GM18907 (cell line): Measurements from ENCODE around the gene VWA8.
"Not testable (repeated sequence)": the region's sequence is repeated elsewhere in the genome, so short reads cannot be mapped to it uniquely, and the experiment has no call there.

Source experiments
- ATAC-seq: cut with Tn5 transposase; IDR thresholded peaks from one replicate; pipeline ENCODE4 v1.9.1; 2021; ENCODE audit warnings: mild to moderate bottlenecking, moderate library complexity; ENCODE audit not compliant: unreplicated experiment

VWA8 gene

DNA sequence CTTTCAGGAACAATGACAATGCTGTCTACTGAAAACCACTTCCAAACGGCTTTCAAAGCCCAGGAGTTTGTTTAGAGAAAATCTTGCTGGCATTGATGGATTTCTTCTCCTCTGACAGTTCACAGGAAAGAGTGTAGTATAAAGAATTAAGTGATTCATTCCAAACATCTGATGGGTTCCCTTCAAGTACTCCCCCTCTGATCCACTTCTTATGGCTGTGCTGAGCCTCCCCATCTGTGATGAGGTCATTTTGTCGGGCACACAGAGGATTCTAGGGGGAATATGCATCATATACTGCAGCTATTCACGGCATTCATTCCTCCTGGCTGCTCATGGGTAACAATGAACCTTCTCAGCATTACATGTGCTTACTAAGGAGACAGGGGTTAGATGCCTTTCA is 395.7 kb downstream of the VWA8 start:
- no peak for ATAC-seq

DNA sequence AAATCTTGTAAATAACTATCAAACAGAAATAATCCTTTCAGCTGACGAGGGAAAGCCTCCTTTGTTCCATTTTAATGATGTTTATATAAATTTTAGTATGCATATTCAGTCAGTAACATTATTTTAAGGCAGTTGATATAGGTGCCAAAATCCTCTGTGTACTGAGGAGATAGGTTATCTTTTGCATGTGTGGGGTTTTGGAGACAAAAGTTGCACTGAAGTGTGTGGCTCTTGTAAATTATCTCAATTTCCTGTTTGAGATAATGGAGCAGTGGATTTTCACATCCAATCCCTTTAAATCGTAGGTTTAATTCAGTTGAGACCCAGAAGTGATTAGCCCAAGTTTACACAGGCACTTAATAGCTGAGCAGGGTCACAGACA is 396.9 kb downstream of the VWA8 start:
- ATAC-seq: no peak

DNA sequence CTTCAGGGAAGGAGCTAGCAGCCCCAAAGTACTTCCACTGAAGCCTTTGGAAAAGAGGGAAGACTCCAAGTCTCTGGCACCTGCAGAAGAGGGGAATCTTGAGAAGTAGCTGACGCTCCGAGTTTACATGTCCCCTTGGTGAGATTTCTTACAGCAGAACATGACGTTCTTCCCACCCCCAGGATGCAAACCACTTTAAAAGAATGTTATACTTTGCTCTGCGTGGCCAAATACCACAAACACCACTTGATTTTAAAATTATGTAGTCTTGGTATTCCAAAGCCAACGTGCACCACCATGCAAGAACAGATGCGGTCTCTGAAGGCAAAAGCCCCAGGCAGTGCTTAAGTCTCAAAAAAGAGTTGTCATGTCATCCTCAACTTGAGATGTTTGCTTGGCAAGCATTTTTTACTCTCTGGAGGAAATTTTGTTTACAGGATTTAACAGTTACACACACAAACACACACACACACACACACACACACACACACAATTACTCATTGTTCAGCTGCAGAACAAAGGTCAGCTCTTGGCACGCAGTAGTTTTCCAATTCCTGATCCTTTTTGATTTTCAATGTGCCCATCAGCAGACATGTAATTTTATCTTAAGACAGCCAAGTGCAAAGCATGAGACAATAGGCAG is 397.4 kb downstream of the VWA8 start:
- ATAC-seq: no peak

DNA sequence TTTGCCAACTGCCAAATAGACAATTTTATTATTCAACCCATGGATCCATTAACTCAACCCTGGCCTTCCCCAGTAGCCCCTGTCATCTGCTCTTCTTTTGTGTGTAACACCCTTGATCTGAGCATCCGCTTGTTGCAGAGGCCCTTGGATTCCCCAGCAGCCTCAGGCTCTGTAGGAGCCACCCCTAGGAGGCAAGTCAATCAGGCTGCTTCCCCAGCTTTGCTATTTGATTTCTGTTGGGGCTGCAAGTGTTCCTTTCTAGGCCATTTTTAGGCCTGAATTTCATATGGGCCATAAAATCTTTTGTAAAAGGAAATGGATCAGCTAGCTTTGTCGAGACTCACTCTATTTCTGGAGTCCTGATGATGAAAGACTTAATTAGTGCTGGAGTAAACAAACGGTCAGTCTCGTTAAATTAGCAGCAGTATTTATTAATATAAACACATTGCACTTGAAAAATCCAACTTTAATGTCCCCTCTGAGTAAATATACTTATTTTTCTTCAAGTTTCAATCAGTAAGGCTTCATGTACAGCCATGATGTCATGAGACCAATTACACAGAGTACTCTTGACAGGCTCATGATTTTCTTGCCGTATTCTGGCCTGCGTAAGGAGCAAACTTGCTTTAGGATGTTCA is 398.2 kb downstream of the VWA8 start:
- no peak for ATAC-seq

DNA sequence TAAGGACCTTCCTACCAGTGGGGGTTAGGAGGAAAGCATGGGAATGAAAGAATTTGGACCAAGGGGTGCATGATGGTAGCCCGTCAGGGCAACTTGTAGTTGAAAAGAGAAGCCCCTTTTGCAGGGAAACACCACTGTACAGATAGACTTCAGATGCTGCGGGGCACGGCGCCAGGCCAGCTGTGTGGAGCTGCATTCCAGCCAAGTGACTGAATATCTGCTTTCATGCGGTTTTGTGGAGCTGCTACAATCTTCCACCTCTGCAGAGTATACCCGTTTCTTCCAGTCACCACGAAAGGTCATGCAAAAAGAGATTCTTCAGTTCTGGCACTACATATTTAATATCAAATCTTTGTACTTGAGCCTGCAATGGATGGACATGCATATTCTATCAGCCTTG is 398.8 kb downstream of the VWA8 start:
- ATAC-seq: no peak

DNA sequence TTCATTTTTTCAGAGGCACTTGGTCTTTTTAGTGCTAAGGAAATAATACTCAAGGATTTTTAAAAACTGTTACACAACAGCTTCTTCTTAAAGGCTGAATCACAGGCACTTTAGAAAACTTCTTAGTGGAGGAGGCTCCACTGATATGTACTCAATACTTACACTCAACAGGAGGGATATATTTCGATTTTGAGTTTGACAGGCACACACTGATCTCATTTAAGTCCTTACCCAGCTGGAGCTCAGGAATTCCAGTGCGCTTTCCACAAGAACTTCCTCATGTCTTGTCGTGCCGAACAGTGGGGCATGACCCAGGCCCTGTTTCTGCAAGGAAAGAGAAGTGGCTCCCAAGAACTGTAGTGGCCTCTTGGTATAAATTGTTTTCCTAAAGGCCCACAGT is 399.7 kb downstream of the VWA8 start:
- ATAC-seq: no peak

DNA sequence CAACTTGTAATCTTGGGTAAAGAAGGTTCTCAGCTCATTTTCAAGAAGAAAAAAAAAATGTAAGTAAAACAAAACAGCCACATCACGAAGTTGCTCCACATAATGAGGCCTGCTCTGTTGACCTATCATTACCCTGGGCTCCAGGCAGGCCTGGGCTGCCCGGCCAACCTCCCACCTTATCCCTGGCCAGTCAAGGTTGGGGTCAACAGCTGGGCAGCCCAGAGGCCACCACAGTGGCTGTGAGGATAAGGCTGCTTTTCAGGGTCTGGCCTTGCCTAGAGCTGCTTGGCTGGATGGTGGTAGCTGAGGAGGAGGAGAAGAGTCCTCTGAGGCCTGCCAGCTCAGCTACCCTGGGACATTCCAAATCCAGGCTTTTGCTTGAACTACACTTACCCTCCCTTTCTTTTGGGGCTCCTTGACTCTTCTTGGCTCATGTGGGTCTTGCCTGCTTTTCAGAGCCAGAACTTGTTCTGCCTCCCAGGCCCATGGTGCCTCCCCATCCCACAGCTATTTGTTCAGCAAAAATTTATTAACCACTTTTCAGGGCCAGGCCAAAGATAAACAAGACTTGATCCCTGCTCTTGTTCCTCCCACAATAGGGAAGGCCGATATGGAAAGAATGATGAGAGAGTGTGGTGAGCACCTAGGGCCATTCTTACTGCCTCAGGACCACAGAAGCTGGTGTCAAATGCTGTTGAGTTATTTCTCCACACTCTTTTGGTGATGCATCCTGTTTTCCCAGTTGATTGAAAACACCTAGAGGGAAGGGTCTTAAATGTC is 401.9 kb downstream of the VWA8 start:
- no peak for ATAC-seq

DNA sequence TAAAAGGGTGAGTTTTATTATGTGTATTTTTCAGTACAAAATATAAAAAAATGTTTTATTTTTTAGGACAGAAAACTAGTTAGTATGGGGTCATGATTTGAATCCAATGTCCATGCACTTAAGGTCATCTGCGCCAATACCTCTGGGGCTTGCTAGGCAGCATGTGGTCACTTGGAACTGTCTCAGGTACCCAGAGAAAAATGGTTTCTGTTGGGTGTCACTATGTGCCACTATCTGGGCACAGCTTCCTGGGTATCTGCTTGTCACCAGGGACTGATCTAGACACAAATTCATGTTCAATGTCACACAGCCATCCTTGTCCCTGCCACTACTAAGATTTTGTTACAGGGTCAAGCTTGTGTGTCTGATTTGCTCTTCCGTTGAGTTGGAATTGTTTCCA is 403.2 kb downstream of the VWA8 start:
- ATAC-seq: no peak

DNA sequence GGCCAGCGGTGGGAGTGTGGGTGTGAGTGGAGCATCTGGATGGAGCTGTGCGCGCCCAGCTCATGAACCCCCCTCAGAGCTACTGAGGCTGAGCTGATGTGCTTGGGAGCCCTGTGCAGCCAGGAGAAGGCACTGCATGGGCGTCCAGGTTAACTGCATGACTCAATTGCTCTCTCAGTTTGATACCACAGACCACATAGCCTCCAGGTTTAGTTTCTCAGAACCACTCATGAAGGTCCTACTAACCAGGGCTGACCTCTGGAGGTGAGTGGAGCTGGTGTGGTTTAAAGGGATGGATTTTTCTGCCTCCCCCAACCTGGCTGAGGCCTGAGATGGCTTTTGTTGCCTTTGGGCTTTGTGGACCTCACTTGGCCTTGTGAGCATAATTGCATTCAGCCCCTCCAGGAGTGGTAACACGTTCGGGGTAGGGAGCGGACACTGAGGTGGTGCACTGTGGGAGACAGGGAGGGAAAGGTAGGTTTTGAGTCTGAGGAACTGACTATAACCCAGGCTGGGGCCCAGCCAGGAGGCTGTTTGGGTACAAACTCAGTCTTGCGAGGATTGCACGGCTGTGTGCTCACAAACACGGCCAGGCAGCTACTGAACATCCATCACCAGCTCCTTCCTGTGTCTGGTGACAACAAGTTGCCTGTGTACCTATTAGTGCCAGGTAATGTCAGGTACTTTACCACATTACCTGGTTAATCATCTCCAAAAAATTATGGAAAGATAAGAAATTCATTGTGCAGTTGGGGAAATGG is 406.1 kb downstream of the VWA8 start:
- ATAC-seq: peak; percentile 92

DNA sequence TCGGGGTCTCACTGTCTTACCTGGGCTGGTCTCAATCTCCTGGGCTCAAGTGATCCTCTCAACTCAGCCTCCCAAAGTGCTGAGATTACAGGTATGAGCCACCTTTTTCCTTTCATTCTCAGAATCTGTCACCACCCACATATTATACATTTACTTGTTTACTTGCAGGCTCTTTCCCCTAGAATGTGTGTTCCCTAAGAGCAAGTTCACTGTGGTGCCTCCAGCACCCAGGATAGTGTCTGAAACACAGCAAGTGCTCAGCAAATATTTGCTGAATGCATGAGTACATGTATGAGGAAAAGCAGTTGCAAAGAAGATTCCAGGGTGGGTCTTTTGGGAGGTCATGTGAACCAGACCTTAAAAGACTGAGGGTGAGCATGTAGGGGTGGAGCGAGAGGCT is 406.7 kb downstream of the VWA8 start:
- ATAC-seq: no peak

DNA sequence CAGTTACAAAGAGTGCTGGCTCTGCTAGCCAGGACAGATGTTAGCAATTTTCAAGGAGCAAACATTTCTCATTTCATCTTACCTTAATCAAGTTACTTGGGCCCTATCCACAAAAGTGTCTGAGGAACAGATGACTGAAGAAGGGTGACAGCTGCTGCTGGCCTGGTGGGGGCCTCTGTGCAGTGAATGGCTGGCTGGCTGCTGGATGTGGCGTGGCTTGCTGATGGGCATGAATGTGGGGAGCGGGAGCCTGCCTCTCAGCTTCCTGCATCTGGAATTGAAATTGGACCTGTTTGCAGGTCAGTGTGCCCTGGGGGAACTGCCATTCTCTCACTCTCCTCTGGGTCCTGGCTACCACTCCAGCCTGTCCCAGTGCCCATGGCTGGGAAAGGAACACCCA is 408.9 kb downstream of the VWA8 start:
- ATAC-seq: no peak

DNA sequence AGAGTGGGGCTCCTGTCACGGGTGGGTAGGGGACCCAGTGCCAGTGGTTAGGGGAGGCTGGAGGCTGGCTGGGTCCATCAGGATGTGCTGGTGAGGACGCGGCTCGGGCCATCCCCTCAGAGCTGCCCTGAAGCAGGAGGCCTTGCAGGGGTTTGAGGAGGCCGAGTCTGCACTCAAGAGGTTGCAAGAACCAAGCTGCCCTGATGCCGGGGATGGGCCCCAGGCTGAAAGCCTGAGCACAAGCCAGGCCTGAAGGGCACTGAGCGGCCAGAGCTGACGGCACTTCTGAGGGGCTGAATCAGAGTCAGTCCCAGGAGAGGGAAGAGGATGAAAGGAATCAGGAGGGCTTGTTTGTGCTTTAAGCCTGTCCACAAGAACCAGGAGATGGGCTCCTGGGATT is 410.6 kb downstream of the VWA8 start:
- no peak for ATAC-seq

DNA sequence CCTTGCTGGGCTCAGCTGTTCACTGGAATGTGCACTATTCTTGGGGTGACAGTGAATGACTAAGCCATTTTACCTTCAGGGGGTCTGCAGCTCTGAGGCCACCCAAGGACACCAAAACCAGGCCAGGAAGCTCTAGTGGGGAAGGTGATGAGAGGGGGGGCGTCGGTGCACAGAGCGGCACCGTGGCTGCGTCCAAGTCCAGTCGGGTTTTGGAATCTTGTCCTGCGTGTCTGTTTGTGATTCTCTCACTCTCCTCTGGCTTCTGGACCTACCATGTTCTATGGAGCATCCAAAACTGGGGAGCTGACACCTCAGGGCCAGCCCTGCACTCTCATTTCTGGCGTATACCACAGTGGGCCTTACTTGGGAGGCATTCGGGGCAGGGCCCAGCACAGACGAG is 411.4 kb downstream of the VWA8 start:
- ATAC-seq: no peak

DNA sequence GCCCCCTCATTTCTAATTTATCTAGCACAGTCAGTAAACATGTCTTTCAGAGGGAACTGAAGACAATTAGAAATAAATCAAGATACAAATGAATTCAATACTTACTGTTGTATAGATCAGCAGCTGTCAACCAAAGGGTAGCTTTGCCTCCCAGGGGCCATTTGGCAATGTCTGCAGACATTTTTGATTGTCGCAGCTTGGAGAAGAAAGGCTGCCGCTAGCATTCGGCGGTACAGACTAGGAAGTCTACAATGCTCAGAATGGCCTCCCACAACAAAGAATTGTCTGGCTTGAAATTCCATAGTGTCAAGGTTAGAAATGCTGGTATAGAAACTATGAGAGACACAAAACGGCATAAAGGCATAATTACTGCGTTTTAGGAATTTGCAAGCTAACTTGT is 412.0 kb downstream of the VWA8 start:
- ATAC-seq: no peak

DNA sequence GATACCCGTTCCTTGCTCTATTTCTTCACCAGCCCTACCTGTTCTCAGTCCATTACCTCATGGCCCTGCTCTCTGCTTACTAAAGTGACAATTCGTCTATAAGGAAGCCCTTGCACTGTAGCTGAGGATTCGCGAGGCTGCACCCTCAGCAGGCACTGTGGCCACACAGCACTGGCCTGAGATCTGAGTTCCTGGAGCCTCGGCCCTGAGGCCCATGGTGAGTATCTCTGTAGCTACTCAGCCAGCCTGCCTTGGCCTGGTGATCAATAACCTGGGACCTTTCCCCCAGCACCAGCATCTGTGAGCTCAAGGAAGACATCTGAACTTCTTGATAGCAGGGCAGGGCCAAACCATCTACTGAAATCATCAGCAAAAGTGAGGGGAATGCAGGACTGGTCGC is 412.9 kb downstream of the VWA8 start:
- ATAC-seq: no peak

DNA sequence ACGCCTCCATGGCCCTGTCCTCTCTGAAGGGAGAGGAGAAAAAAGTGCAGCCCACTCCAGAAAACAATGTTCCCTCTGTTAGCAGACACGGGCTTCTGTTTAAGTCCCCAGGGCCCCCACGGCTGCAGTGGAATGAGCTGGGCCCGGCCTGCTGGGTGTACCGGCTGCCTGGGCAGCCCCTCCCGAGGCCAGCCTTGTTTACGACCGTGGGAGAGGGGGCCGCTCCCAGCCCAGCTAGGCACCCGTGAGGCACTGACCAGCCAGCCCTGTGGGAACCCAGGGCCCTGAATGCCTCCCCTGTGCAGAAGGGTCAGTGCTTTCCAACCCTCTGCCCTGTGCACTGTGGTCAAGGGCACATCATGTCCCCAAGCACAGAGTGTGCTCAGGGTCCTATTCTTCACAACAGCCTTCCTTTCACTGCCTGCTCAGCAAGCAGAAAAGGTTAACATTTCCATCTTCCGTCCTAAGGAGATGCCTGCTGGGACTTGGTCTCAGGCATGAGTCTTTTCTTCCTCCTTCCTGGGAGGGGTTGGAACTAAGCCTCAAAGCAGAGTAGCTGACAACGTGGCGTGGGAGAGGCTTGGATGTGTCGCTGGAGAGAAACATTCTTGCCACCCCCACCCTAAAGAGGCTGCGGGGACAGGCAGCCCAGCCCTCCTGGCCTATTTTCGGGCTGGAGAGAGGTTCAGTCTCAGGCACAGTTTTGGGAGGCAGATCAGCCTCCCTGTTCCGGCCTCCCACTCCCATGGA is 413.5 kb downstream of the VWA8 start:
- no peak for ATAC-seq

DNA sequence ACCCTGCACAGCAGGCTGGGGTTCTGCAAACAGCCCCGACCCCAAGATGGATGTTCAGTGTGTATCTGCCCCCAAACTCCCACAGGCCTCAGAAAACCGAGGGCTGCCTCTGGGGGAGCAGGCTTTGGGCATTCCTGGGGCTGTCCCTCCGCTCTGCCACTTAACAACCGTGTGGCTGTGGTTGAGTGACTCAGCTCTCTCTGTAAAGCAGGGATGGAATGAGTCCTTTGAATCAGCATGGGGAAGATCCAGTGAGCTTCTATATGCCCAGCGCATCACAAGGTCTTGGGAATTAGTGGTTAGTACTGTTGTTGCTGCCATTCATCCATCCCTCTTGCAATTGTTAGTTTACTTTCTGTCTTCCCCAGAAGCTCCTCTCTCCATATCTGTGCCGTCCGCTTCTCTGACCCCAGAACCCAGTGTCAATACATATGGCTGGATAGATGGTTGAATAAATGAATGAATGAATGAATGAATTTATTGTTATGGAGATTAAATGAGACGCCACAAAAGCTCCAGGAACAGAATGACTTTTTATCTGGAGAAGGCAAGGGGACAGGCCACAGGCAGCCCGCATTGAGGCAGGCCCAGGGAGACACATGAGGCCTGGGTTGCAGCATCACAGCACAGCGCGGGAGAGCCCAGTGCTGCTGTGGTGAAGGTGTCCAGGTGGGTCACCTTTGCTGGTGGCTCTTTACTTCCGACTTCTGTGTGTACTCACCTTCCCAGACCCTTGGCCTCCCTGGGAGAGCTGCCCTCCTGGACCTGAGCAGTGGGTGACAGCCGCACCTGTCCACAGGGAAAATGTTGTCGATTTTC is 414.3 kb downstream of the VWA8 start:
- no peak for ATAC-seq

DNA sequence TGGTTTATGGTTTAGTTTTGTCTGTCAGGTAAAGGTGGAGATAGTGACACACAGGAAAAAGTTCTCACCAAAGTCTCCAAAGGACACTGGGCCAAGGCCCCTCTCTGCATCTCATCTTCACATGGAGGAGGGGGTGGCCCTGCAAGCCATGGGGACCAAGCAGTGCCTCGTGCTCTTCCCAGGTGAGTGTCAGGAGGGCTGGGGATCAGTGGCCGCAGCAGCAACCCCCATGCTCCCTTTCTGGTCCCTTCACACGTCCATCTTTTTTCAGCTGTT is 415.5 kb downstream of the VWA8 start:
- no peak for ATAC-seq

DNA sequence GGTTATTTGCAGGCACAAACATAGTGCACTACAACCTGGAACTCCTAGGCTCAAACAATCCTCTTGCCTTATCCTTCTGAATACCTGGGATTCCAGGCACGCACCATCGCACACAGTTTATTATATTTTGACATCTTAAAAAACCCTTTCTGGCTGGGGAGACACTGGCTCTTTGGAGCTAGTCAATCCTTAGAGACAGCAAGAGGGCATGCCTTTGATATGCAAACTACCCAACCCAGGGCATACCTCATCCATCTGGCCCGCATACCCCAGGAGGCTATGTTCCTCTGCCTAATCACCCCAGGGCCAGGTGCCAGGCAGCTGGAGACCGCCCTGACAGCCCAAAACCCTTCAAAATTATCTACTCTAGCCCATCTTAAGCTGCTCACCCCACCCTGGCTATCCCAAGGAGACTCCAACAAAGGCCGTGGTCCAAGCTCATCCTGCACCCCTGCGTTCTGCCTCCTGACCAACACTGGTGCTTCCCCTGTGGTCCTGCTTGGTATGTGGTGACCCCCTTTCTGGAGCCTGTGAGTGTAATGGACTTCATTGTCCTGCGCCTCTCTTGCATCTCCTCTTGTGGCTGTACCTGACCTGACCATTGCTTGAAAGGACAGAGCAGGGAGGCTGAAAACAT is 417.1 kb downstream of the VWA8 start:
- ATAC-seq: no peak

DNA sequence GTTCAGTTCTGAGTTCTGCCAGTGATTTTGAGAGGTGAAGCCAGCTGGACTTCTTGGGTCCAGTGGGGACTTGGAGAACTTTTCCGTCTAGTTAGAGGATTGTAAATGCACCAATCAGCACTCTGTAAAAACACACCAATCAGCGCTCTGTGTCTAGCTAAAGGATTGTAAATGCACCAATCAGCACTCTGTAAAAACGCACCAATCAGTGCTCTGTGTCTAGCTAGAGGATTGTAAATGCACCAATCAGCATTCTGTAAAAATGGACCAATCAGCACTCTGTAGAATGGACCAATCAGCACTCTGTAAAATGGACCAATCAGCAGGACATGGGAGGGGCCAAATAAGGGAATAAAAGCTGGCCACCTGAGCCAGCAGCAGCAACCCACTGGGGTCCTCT is 418.1 kb downstream of the VWA8 start:
- ATAC-seq: not testable (repeated sequence)
